CD4-positive, alpha-beta T cell (primary cell): ENCODE results near the gene LDAH. TPM values are rescaled to one million over a fixed set of nuclear protein-coding genes. Genes with fewer than 3 reads are reported as not detected.

ENCODE experiments used
- ATAC-seq: fragments of 200-7000 bp; cut with Tn5 transposase; one replicate; pipeline ENCODE4 v1.10.0; 2022; ENCODE audit warnings: mild to moderate bottlenecking; ENCODE audit not compliant: poor library complexity
- CTCF ChIA-PET: fragments of 350-600 bp; sonication (Branson Sonifier 250); formaldehyde crosslinking; loops from one replicate; lab custom pipeline; 2021; ENCODE audit warnings: antibody characterized with exemption, inconsistent platforms; lab: Charles Lee
- POLR2A ChIA-PET: fragments of 350-600 bp; sonication (Branson Sonifier 250); formaldehyde crosslinking; loops from one replicate; lab custom pipeline; 2021; ENCODE audit warnings: antibody characterized with exemption, inconsistent platforms; lab: Charles Lee
- DNase-seq, 14 experiments: peaks; one replicate each; pipeline ENCODE4 v3.0.0-alpha.2; 2013 to 2020; ENCODE audit warnings: mixed read lengths in 2 of 14
- H3K27ac ChIP-seq, 2 donors: one replicate each; pipeline versions ENCODE4 v1.5.1 to v1.7.0; 2013; ENCODE audit warnings: low read length in 2 of 2, low read depth in 1 of 2, mild to moderate bottlenecking in 1 of 2
- H3K27me3 ChIP-seq, 2 experiments: 1 replicate in 1 of 2; 2 replicates in 1 of 2; pipeline versions ENCODE4 v1.6.1 to v1.7.0; 2013; ENCODE audit warnings: low read length in 2 of 2, control low read depth in 1 of 2, mild to moderate bottlenecking in 1 of 2, moderate library complexity in 1 of 2; ENCODE audit not compliant: insufficient read depth in 2 of 2, control insufficient read depth in 1 of 2
- H3K36me3 ChIP-seq: one replicate; pipeline ENCODE4 v1.6.1; 2013; ENCODE audit warnings: low read length, control low read depth; ENCODE audit not compliant: insufficient read depth
- H3K4me1 ChIP-seq: one replicate; pipeline ENCODE4 v1.6.1; 2013; ENCODE audit warnings: low read length, control low read depth; ENCODE audit not compliant: insufficient read depth
- H3K4me3 ChIP-seq: one replicate; pipeline ENCODE4 v1.5.1; 2013; ENCODE audit warnings: mild to moderate bottlenecking, low read length, moderate library complexity
- H3K9me3 ChIP-seq, 2 experiments: 1 replicate in 1 of 2; 2 replicates in 1 of 2; pipeline versions ENCODE4 v1.6.1 to v1.7.0; 2013; ENCODE audit warnings: low read length in 2 of 2, mild to moderate bottlenecking in 2 of 2, control low read depth in 1 of 2, moderate library complexity in 1 of 2; ENCODE audit not compliant: control insufficient read depth in 1 of 2, insufficient read depth in 1 of 2
- H3K27ac Mint-ChIP-seq: one replicate; pipeline ENCODE4 v1.8.0; 2020; ENCODE audit warnings: mixed read lengths
- H3K27me3 Mint-ChIP-seq: one replicate; pipeline ENCODE4 v1.8.0; 2021; ENCODE audit warnings: mixed read lengths
- H3K36me3 Mint-ChIP-seq: one replicate; pipeline ENCODE4 v1.8.0; 2021; ENCODE audit warnings: low read depth, mixed read lengths
- H3K4me1 Mint-ChIP-seq: one replicate; pipeline ENCODE4 v1.8.0; 2021; ENCODE audit warnings: low read depth, mixed read lengths
- H3K4me3 Mint-ChIP-seq: one replicate; pipeline ENCODE4 v1.8.0; 2020; ENCODE audit warnings: mild to moderate bottlenecking, mixed read lengths
- H3K9me3 Mint-ChIP-seq: one replicate; pipeline ENCODE4 v1.8.0; 2020; ENCODE audit warnings: mixed read lengths
- intact Hi-C, 2 experiments: fragments of 100-400 bp; cut with DNase I in 1 of 2; cut with micrococcal nuclease in 1 of 2; formaldehyde crosslinking; loops; one replicate each; pipeline versions ENCODE4 v1.15.1 to v1.9.0; 2023 to 2025; cut with DNase I, micrococcal nuclease
- total RNA-seq, 174 experiments: library from RNA in 2 of 174; stranded (reverse) in 2 of 174; gene quantifications; one replicate each; pipeline ENCODE4 v1.2.3 and lab custom pipeline; 2021 to 2026
- TF ChIP-seq, protein P1 (sequence below): fragments of 200-600 bp; IDR thresholded peaks from one replicate; pipeline ENCODE4 v1.8.0; 2022; ENCODE audit warnings: antibody characterized with exemption, mild to moderate bottlenecking

The LDAH gene
- total RNA-seq, 2 experiments from 2014 or later: 6.5 to 7.2 TPM

DNA sequence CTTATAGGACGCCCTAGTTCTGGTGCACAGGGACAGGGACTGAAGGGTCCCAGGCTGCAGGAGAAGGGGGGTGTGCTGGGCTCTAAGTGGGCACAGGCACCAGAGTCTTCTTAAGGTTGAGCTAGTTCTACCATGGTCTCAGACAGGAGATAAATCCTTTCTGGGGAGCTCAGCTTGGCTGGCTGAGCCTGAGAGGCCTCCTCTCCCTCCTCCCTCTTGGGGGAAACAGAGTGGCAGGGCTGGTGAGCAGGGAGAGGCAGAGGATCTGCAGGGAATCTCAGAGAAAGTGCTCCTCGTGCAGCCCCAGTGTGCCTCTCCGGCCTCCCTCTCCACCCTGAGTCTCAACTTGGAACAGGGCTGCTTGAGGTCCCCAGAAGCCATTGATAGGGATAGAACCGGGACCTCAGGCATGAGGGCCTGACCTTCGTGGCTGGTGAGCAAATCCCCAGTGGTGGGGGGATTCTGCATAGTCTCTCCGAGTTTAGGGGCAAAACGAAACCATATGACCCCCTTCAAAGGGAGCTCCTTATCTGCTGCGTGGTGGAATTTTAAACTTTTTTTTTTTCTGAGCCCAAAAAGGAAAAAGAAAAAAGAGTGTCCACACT lies 153.9 kb downstream of the LDAH start:
- TF ChIP-seq, protein P1, sequence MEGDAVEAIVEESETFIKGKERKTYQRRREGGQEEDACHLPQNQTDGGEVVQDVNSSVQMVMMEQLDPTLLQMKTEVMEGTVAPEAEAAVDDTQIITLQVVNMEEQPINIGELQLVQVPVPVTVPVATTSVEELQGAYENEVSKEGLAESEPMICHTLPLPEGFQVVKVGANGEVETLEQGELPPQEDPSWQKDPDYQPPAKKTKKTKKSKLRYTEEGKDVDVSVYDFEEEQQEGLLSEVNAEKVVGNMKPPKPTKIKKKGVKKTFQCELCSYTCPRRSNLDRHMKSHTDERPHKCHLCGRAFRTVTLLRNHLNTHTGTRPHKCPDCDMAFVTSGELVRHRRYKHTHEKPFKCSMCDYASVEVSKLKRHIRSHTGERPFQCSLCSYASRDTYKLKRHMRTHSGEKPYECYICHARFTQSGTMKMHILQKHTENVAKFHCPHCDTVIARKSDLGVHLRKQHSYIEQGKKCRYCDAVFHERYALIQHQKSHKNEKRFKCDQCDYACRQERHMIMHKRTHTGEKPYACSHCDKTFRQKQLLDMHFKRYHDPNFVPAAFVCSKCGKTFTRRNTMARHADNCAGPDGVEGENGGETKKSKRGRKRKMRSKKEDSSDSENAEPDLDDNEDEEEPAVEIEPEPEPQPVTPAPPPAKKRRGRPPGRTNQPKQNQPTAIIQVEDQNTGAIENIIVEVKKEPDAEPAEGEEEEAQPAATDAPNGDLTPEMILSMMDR: no peak
- H3K4me3 Mint-ChIP-seq: peak overlapping the region; percentile 34
- H3K36me3 Mint-ChIP-seq: no peaks in the 10 kb centered on the region
- DNase-seq: no peak
- H3K4me3 ChIP-seq: no peak overlapping the region
- no peaks in the 10 kb centered on the region for H3K9me3 Mint-ChIP-seq
- H3K9me3 ChIP-seq: peaks cover 0 to 39% of the 10 kb centered on the region in 2 experiments
- H3K27ac Mint-ChIP-seq: no peak overlapping the region
- peaks cover 70 to 85% of the 10 kb centered on the region in 2 experiments for H3K27me3 ChIP-seq
- H3K27me3 Mint-ChIP-seq: peaks cover 81% of the 10 kb centered on the region
- peaks cover 42% of the 10 kb centered on the region for H3K4me1 ChIP-seq
- H3K36me3 ChIP-seq: no peaks in the 10 kb centered on the region
- H3K4me1 Mint-ChIP-seq: peaks cover 32% of the 10 kb centered on the region
- intact Hi-C loops: loop anchor here in 1 of 2 experiments (10.0 kb wide), 1 partner anchor 156 kb away; the partner anchor contains the start of gene LDAH
- no peak for ATAC-seq
- ChIA-PET CTCF (no interaction called here), POLR2A (no interaction called here)
- no peak overlapping the region for H3K27ac ChIP-seq

DNA sequence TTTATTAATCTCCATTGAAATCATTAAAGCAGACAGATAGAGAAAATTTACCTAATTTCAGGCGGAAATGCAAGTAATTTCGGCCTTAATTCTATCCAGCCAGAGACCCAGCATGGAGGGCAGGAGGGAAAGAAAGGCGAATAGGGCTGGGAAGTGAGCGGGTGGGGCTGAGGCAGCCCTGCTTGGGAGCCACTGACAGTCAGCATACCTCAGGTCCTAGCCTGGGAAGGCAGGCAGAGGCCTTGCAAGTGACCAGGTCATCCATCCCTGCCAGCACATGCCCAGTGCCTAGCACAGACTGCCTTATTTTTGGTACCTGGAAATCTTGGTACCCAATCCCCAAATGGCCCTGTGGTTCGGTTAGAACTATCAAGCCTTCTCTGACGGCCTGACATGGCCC lies 154.4 kb downstream of the LDAH start:
- no peak overlapping the region for H3K27ac Mint-ChIP-seq
- DNase-seq (no peak), ATAC-seq (no peak)
- H3K36me3 Mint-ChIP-seq: no peaks in the 10 kb centered on the region
- Histone ChIP-seq H3K4me3 (no peak overlapping the region), H3K27ac (no peak overlapping the region), H3K4me1 (peaks cover 42% of the 10 kb centered on the region), H3K27me3 (peaks cover 75 to 90% of the 10 kb centered on the region in 2 experiments), H3K36me3 (no peaks in the 10 kb centered on the region), H3K9me3 (peaks cover 0 to 39% of the 10 kb centered on the region in 2 experiments)
- intact Hi-C loops: loop anchor here in 1 of 2 experiments (10.0 kb wide), 1 partner anchor 156 kb away; the partner anchor contains the start of gene LDAH
- TF ChIP-seq, protein P1: no peak
- peak overlapping the region; percentile 65 for H3K4me3 Mint-ChIP-seq
- ChIA-PET CTCF (no interaction called here), POLR2A (no interaction called here)
- H3K4me1 Mint-ChIP-seq: peaks cover 32% of the 10 kb centered on the region
- H3K9me3 Mint-ChIP-seq: no peaks in the 10 kb centered on the region
- H3K27me3 Mint-ChIP-seq: peaks cover 81% of the 10 kb centered on the region

DNA sequence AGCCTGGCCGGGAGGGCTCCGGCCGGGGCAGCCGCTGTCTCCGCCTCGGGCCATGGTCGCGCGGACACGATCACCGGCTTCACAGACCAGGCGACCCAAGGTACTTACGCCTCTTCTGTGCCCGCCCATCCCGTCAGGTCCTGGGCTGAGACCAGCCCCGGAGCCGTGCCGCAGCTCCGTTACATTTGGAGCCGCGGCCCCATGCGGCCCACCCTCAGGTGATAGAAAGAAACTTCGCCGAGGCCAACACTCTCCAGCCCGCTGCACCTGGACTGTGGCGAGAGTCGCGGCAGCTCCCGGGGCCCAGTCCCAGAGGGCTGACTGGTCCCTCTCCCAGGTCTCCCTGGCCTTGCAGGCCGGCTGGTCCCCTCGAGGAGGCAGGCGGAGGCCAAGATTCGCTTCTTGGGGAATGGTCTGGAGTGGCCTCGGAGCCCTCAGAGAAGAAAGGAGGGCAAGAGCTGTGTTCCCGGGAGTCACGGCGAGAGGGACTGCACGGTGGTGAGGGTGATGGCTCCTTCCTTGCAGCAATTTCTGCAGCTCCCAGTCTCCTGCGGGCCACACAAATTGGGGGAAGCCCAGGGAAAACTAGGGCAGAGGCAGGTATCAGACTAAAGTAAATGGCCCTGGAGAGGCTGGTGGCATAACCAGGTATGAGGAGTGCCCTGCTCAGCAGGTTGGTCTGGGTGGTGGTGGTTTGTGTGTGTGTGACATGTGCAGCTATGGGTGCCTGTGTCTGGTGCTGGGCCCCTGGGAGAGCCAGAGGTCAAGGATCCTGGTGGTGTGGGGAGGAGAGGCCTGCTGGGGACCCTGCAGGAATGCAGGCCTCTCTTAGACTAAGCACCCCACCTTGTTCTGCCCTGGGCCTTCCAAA lies 155.1 kb downstream of the LDAH start:
- no peaks in the 10 kb centered on the region for H3K36me3 Mint-ChIP-seq
- H3K27me3 Mint-ChIP-seq: peaks cover 79% of the 10 kb centered on the region
- ATAC-seq (no peak), DNase-seq (no peak)
- no peaks in the 10 kb centered on the region for H3K9me3 Mint-ChIP-seq
- Histone ChIP-seq H3K27me3 (peaks cover 80 to 92% of the 10 kb centered on the region in 2 experiments), H3K4me1 (peaks cover 42% of the 10 kb centered on the region), H3K4me3 (peak overlapping the region; percentile 30), H3K27ac (no peak overlapping the region), H3K36me3 (no peaks in the 10 kb centered on the region), H3K9me3 (peaks cover 0 to 39% of the 10 kb centered on the region in 2 experiments)
- H3K4me1 Mint-ChIP-seq: peaks cover 32% of the 10 kb centered on the region
- intact Hi-C loops: loop anchor here in 1 of 2 experiments (10.0 kb wide), 1 partner anchor 157 kb away; the partner anchor contains the start of gene LDAH
- TF ChIP-seq, protein P1: no peak
- peak overlapping the region; percentile 65 for H3K4me3 Mint-ChIP-seq
- ChIA-PET CTCF (no interaction called here), POLR2A (no interaction called here)
- H3K27ac Mint-ChIP-seq: no peak overlapping the region
